ENCODE results near the gene TNXB.
"Not testable (repeated sequence)": the region's sequence is repeated elsewhere in the genome, so short reads cannot be mapped to it uniquely, and the experiment has no call there.

Gene TNXB

GRCh38 chr6:32109765-32110160, 625 bp upstream of the TNXB start:
- no peak for DNase-seq (ENCODE audit: low read depth)
- H3K4me3 ChIP-seq (ENCODE audit: low read length) = no peak overlapping the region
- no peak for TF ChIP-seq CTCF (conservative IDR thresholded peaks at IDR 0.05; ENCODE audit: low read depth, low read length)

- no peak overlapping the region for H3K4me3 ChIP-seq (ENCODE audit: low read length)
- no peak for TF ChIP-seq CTCF (conservative IDR thresholded peaks at IDR 0.05; ENCODE audit: low read depth, low read length)
- DNase-seq (ENCODE audit: low read depth) = no peak
Observed at GRCh38 chr6:32108727-32109113, 418 bp downstream of the TNXB start.

GRCh38 chr6:32108094-32108627, 977 bp downstream of the TNXB start:
- H3K4me3 ChIP-seq (ENCODE audit: low read length) = no peak overlapping the region
- no peak for TF ChIP-seq CTCF (conservative IDR thresholded peaks at IDR 0.05; ENCODE audit: low read depth, low read length)
- no peak for DNase-seq (ENCODE audit: low read depth)

- H3K4me3 ChIP-seq (ENCODE audit: low read length) = no peak overlapping the region
- no peak for DNase-seq (ENCODE audit: low read depth)
- TF ChIP-seq CTCF (conservative IDR thresholded peaks at IDR 0.05; ENCODE audit: low read depth, low read length) = no peak
Observed at GRCh38 chr6:32107406-32107805, 1.7 kb downstream of the TNXB start.

DNA sequence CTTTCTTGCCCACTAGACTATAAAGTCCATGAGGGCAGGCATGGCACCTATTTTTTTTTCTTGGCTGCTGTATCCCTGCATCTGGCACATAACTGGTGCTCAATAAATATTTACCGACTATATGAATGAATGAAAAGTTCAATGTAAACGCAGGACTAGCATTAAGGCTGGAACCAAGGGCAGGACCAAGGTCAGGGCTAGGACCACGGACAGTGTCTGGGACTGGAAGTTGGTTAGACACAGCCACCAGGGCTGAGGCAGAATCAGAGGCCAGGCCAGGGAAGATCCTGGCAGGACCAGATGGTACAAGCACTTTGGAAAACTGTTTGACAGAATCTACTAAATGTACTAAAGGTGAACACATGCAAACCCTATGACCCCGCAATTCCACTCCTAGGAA, 3.7 kb downstream of the TNXB start:
- no peak overlapping the region for H3K4me3 ChIP-seq (ENCODE audit: low read length)
- no peak for TF ChIP-seq CTCF (conservative IDR thresholded peaks at IDR 0.05; ENCODE audit: low read depth, low read length)
- DNase-seq (ENCODE audit: low read depth) = no peak

GRCh38 chr6:32102255-32102654, 6.9 kb downstream of the TNXB start:
- no peak for TF ChIP-seq CTCF (conservative IDR thresholded peaks at IDR 0.05; ENCODE audit: low read depth, low read length)
- no peak for DNase-seq (ENCODE audit: low read depth)
- no peak overlapping the region for H3K4me3 ChIP-seq (ENCODE audit: low read length)

DNA sequence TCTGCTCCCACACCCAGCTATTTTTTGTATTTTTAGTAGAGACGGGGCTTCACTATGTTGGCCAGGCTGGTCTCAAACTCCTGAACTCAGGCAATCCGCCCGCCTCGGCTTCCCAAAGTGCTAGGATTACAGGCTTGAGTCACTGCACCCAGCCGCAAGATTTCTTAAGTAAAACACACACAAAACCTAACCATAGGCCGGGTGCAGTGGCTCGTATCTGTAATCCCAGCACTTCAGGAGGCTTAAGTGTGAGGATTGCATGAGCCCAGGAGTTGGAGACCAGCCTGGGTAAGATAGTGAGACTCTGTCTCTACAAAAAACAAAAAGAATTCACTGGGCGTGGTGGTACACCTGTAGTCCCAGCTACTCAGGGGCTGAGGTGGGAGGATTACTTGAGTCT, 8.9 kb downstream of the TNXB start:
- DNase-seq (ENCODE audit: low read depth); H3K4me3 ChIP-seq (ENCODE audit: low read length): not testable (repeated sequence)

DNA sequence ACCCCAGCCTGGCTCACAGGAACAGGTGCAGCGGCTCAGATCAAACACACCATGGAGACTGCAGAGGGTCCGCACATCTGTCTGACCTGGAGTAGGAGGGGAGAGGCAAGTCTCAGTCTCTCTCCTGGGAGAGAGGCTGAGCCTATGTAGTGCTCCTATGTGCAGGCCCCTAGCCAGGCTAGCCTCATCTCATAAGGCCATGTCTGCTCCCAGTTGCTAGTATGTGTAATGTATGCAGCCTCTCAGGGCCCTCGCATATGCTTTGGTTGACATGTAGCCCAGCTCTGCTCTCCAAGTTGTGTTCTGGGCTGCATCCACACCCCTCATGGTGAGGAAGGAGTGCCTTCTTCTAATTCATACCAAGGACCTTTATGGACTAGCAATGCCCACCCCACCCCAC, 11.8 kb downstream of the TNXB start:
- no peak for TF ChIP-seq CTCF (conservative IDR thresholded peaks at IDR 0.05; ENCODE audit: low read depth, low read length)
- DNase-seq (ENCODE audit: low read depth) = no peak
- H3K4me3 ChIP-seq (ENCODE audit: low read length) = no peak overlapping the region

Data from retinal pigment epithelial cell (primary cell).